ELR (cell line): ENCODE results near the gene NRK.
"Not testable (repeated sequence)": the region's sequence is repeated elsewhere in the genome, so short reads cannot be mapped to it uniquely, and the experiment has no call there.

Experiments used
- DNase-seq: peaks from one replicate; pipeline ENCODE4 v3.0.0-alpha.2; 2015; ENCODE audit warnings: low read depth

Gene NRK

GRCh38 chrX:105894721-105895120 lies 72.4 kb downstream of the NRK start:
- no peak for DNase-seq

DNA sequence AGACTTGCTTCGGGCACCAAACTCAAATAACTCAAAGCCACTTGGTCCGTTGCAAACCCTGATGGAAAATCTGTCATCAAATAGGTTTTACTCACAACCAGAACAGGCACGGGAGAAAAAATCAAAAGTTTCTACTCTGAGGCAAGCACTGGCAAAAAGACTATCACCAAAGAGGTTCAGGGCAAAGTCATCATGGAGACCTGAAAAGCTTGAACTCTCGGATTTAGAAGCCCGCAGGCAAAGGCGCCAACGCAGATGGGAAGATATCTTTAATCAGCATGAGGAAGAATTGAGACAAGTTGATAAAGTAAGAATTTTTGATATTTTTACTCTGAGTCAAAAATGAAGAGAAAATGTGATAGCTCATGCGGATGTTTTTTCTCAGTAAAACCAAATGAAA lies 87.2 kb downstream of the NRK start:
- no peak for DNase-seq

GRCh38 chrX:105910563-105911105 lies 88.3 kb downstream of the NRK start:
- no peak for DNase-seq

GRCh38 chrX:105945266-105945665 lies 122.9 kb downstream of the NRK start:
- DNase-seq = no peak

GRCh38 chrX:105969487-105969886 lies 147.1 kb downstream of the NRK start:
- DNase-seq = no peak

- DNase-seq = no peak
These were observed 150.5 kb downstream of the NRK start for GRCh38 chrX:105972690-105973386.

DNA sequence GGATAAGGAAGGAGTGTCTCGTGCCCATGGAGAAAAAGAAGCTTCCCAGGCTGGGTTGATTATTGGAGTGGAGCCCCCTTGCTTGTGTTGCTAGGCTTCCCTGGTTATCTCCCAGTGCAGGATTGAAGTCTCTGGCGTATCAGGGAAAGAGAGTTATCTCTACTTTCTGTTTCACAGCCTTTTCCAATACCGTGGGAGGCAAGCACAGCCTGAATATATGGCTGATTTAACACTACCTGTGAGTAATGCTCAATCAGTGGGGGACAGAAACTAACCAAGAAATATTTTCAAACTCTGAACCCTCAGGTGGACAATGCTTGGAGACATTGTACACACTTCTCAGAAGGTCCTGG lies 151.0 kb downstream of the NRK start:
- no peak for DNase-seq

DNA sequence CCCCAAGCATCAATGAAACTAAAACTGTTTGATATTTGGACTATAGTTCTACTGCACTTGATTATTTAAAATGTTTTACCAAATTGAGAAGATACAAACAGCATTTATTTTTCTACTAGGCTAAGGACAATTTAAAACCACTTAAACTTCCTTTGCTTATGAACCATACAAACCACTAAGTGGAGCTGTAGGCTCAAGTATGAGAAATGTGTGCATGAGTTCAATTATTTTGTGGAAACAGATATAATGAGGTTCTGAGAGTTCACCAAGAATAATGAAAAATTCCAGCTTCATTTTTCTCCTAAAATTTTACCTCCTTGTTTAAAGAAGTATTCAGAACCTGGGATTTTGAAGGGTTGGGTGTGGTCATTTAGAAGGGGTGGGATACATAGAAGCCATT lies 153.0 kb downstream of the NRK start:
- no peak for DNase-seq

DNA sequence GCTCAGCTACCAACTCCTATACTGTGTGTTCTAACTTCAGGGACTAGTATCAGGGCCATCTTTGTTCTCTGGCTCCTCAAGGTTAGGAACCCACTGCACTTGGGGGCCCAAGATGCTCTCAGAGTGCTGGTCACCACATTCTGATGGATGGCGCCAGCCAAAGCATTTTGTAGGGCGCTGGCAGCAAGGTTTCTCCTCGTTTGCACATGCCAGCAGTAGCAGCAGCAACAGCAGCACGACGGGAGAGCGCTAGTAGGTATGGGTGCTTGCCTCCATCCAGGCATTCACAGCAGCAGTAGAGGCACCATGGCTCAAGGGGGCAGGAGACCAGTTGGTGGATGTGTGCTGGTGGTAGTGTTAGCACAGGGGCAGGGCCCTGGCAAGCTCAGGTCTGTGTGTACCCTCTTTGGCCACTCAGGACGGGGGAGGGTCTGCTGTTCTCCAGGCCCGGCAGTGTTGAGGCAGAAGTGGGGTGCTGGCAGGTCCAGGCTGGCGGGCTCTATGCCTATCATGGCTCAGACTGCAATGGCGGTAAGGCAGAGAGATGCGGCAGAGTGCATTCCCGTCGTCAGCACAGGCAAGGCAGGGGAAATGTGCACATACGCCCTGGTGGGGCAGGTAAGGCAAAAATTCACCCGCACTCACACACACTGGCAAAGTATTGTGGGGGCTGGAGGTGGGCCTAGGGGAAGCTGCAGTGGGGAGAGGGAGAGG lies 159.6 kb downstream of the NRK start:
- DNase-seq = no peak

- not testable (repeated sequence) for DNase-seq
These were observed 166.1 kb downstream of the NRK start for GRCh38 chrX:105988487-105988886.

DNA sequence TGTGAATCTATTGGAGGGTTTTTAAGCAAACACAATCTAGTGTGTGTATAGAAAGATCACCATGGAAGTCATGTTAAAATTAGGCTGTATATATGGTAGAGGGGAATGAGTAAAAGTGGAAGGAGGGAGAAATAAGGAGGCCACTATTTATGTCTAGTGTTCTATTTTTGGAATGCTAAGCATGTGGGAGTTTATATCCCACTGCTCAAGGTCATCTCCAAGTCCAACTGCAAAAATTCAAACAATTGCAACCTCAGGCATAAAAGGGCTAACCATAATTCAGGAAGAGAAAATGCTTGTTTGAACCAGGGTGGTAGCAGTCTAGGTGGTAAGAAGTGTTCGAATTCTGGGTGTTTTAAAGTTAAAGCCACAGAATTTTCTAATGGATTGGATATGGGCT lies 177.0 kb downstream of the NRK start:
- no peak for DNase-seq

- no peak for DNase-seq
These were observed 177.9 kb downstream of the NRK start for GRCh38 chrX:106000203-106000602.

- not testable (repeated sequence) for DNase-seq
These were observed 178.3 kb downstream of the NRK start for GRCh38 chrX:106000609-106001008.

GRCh38 chrX:106005684-106006083 lies 183.3 kb downstream of the NRK start:
- DNase-seq = no peak

- no peak for DNase-seq
These were observed 185.5 kb downstream of the NRK start for GRCh38 chrX:106007815-106008214.
